Suprapubic skin (tissue), 3 donors: Measurements from ENCODE around the gene CWC27.

Experiments used
- CTCF ChIP-seq, 2 donors: fragments of 200-600 bp in 1 of 2; fragments of 450-650 bp in 1 of 2; sonication (generic) in 1 of 2; IDR thresholded peaks; one replicate each; pipeline ENCODE4 v1.5.1; 2016 to 2019; ENCODE audit warnings: antibody characterized with exemption in 2 of 2, mild to moderate bottlenecking in 1 of 2, moderate library complexity in 1 of 2
- POLR2AphosphoS5 ChIP-seq, 3 donors: sonication (generic); formaldehyde crosslinking; IDR thresholded peaks; one replicate each; pipeline ENCODE4 v1.6.1; 2017; ENCODE audit warnings: antibody characterized with exemption in 3 of 3

- TF ChIP-seq CTCF (IDR thresholded peaks at IDR 0.05) (no peak), POLR2AphosphoS5 (IDR thresholded peaks at IDR 0.05) (no peak)
Measured at GRCh38 chr5:64914396-64914795, 145.7 kb downstream of the CWC27 start.
